GM03348 (cell line): ENCODE measurements around the gene GTF2F2.
"Not testable (repeated sequence)": the region's sequence is repeated elsewhere in the genome, so short reads cannot be mapped to it uniquely, and the experiment has no call there.

Source experiments
- DNase-seq: peaks from one replicate; pipeline ENCODE4 v3.0.0; 2012; ENCODE audit warnings: low spot score

Gene GTF2F2

DNA sequence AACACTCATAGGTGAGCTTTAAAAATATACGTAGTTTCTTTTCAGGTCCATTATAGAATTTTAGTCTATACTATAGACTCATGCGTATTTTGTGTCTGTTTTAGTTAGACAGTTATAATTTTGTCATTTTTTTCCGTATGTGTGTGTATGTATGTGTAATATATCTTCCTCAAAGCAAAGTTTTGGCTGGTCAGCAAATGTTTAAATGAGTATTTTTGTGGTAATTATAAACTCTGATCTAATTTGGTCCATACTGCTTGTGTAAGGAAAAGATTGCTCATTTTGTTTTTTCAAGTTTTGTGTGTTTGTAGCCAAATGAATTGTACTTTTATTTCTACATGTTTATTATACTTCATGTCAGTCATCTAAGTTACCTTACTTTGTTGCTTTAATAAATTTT, 60.0 kb downstream of the GTF2F2 start:
- no peak for DNase-seq

DNA sequence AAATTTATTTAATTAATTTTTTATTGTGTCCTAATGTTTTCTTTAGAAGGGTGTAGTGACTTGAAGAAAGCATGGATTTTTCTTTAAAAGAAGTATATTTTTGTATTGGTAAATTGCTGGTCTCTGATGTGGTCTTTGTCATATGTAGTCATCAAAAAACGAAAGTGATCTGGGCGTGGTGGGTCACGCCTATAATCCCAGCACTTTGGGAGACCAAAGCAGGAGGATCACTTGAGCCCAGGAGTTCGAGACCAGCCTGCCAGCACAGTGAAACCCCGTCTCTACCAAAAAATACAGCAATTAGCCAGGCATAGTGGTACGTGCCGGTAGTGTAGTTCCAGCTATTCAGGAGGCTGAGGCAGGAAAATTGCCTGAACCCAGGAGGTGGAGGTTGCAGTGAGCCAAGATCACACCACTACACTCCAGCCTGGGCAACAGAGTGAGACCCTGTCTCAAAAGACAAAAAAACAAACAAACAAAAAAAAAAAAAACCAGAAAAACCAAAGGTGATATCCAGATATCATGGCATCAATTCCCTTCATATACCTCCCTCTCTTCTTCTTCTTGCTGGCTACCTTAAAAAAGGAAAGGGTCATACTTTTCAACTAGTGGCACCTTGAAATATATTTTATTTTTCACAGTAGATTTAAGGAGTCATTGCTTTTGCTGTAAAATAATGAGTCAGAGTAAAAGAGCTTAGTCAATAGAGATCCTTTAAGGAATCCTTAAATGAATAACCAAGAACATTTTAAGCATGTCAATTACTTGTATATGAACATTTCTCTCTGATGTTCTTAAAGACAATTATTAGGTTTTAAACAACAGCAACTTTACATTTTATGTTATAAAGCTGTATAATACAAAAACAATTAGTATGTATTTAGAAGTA, 60.6 kb downstream of the GTF2F2 start:
- no peak for DNase-seq

DNA sequence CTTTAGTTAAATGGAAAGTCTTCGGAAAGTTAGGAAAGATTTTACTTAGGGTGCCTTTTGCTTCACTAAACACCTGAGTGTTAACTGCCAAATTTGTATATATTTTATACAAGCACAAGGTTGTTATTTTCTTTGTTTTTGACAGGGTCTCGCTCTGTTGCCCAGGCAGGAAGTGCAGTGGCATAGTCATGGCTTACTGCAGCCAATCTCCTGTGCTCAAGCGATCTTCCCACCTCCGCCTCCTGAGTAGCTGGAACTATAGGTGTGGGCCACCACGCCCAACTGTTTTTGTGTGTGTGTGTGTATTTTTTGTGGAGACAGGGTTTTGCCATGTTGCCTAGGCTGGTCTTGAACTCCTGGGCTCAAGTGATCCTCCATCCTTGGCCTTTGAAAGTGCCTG, 64.4 kb downstream of the GTF2F2 start:
- no peak for DNase-seq

DNA sequence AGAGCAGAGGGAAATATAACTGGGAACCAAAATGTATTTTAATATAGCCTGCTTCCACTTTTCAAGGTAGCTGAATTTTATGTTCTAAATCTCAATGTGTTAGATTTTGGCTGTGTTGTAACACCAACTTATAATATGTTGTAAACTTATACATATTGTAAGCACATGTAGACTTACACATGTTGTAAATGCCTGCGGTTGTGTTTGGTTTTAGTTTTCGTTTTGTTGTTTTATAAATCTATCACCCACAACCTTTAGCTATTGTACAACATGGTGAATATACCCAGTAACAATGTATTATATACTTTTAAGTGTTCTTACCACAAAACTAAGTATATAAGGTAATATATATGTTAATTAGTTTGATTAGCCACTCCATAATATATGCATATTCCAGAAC, 65.0 kb downstream of the GTF2F2 start:
- no peak for DNase-seq

DNA sequence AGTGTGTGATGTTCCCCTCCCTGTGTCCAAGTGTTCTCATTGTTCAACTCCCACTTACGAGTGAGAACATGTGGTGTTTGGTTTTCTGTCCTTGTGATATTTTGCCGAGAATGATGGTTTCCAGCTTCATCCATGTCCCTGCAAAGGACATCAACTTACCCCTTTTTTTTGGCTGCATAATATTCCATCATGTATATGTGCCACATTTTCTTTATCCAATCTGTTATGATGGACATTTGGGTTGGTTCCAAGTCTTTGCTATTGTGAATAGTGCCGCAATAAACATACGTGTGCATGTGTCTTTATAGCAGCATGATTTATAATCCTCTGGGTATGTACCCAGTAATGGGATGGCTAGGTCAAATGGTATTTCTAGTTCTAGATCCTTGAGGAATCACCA, 68.8 kb downstream of the GTF2F2 start:
- DNase-seq, result not testable (repeated sequence)

DNA sequence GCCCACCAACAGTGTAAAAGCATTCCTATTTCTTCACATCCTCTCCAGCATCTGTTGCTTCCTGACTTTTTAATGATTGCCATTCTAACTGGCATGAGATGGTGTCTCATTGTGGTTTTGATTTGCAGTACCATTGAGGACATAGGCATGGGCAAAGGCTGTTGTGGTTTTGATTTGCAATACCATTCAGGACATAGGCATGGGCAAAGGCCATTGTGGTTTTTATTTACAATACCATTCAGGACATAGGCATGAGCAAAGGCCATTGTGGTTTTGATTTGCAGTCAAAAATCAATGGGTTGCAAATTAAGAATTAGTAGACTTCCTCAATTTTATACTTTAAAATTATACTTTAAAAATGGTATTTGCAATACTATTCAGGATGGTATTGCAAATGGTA, 69.2 kb downstream of the GTF2F2 start:
- not testable (repeated sequence) for DNase-seq

DNA sequence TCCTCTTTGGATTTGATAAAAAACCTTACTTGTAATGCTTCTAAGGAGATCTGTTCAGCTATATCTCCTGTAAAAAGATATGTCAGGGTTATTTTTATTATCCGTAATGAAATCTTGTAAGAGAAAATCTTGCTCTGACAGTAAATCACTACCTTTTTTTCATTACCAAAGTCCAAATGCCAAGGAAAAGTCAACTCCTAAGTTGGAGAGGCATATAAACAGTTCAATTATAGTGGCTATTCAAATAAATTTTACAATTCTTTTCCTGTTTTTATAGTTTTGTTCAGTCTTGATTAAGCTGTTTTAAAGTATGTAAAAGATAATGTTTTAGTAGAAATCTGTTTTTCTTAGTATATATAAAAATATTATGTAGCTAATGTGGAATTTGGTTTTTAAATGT, 71.6 kb downstream of the GTF2F2 start:
- DNase-seq, result no peak

DNA sequence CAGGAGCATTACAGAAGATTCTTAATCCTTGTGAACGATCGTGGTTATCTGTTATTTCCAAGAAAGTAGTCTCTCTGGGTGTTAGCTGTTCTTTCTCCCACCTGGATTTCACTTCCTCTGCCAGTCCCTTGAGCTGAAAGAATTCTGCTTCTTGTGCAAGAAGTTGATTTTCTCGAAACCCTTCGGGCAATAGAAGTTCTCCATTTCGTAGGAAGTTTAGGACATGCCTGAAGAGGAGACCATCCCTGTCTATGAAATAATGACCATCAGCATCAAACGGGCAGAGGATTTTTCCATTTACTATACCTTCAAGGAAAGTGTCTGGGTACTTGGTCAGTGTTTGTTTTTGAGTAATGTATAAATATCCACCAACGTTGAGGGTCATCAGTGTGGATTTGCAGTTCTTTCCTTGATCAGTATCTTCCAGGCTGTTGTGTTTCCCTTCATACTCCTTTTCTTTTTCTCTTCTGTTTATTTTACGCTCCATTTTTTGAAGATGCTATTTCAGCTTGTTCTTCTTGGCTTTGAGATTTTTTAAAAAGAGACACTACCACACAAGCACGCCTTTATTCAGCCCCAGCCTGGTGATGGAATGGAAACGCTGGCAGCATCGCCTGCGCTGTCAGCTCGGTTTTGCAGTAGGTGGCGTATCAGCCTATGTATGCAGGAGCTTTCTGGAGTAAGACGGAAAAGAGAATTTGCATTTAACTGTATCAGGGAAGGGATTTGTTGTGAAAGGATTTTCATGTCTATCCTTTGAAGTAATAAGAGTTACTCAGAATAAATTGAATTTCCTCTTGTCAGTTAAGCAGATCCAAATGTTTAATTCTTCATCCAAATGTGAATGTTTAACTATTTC, 74.0 kb downstream of the GTF2F2 start:
- DNase-seq, result no peak

DNA sequence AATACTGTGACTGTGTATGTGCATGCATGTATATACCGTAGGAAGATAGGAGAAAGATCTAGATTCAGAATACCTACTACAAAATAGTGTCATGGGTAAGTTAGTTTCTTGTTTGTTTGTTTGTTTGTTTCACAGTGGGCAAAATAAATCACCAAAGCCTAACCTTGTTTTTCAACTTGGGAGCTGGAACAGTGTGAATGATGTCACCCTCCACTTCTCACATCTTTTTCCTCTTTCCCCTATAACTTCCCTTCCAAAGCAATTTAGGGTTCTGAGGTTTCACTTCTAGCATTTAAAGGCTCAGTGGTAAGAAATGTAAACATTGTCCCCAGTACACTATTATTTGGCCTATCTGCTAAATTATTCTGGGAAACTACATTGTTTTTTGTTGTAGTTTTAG, 75.1 kb downstream of the GTF2F2 start:
- DNase-seq, result no peak

DNA sequence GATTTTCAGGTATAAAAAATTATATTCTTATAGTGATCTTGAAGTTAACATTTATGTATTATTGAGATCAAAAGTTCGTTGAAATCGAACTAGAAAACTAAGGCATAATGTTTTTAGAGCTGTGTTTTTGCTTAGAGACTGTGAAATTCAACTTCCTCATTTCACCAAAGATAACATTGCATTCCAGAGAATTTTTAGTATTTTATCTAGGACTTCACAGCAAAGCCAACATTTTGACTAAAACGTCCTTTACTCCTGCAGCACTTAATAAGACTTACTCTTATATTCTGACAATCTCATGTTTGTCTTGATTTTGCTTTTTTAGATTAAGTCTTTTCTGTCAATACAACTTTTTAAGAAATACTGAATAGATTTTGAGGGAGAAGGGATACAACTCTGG, 75.8 kb downstream of the GTF2F2 start:
- peak; percentile 19 for DNase-seq

DNA sequence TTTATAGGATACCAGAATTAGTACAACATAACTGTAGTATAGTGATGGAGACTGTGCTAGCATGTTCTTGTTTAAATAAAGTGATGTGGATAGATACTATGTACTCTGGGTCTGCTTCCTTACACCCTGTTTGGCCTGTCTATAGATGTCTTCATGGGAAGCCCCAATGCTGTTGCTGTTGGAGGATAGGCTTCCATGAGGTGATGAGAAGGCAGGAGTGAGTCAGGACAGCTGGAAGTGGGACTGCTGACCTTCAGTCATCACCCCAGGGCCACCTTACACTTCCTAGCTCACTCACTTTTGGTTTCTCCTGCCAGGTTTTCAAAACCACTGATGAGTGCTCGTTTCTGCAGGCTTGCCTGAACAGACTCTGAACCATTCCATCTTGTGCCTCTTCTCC, 76.3 kb downstream of the GTF2F2 start:
- peak; percentile 20 for DNase-seq

DNA sequence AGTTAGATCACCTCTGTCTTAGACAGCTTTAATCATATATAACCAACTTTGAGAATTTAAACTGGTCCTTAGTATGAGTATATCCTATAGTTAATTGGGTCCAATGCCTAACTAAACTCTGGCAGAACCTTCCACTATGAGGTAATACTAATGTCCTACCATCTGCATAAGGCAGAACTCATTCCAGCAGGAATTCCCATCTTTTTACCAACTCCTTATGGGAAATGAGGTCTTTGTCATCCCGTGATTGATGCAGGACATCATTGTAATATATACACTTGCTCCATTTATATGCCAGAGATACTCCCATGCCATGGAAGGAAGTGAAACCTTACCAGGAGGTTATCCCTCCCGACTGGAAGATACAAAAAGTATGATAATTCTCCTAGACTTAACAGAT, 77.7 kb downstream of the GTF2F2 start:
- DNase-seq, result no peak

DNA sequence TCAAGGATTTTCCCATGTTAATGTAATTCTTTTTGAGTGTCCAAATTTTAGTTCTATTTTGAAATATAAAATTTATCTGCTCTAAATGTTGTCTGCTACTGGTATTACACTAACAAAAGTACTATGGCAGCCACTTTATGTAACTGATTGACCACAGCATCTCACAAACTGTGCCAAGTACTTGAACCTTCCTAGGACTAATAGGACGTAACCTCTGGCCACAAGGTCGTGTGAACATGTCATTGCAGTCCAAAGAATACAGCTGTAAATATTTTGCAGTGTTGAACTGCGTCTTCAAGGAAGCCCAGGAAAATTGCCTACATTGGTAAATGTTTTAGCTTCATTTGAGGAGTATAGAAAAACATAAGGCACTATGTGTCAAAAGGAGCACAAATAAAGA, 78.6 kb downstream of the GTF2F2 start:
- no peak for DNase-seq

DNA sequence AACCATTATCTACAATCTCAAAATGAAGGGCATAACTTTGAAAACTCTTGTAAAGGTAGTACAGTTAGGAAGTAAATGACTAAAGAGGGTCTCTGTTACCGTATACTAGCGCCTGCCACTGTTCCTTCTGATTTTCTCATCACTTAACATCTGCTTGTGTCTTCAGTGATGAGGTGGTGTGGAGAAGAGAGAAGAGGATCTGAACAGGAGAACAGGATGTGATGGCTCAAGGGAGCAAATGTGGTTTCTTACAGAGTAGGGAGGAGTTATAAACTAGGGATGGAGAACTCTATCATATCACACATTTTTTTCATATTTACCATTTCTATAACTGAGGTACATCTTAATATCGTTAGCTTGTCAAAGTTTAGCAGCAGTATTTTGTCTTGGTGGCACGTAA, 79.4 kb downstream of the GTF2F2 start:
- DNase-seq, result no peak

DNA sequence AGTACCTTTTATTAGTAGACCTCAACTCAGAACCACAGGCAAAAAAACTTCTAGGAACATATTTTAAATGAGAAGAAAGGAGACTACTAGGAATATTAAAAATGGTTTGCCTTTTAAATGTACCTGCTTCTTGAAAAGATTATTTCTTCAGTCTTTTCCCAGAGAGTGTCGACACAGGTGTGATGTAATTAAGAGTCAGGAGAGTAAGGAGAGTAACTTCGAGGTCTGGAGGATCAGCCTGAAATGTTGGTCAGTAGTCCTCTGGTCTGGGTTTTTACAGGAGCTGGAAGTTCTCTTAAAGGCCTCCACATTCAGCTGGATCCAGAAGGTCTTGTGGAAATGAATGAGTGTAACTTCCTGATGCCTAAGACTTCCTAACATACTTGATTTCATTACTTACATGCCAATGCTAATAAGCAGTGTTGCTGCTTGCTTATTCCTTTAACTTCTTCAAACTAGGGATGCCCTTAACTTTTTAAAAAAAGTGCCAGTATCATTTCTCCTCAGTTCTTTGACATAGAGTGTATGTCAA, 80.5 kb downstream of the GTF2F2 start, which contains the start of gene KCTD4:
Gene KCTD4 (minus strand): TSS at position 345 of the 532 bp plus-strand sequence. CDS start 6,478 bp downstream, outside the sequence.
- peak; percentile 33 for DNase-seq

DNA sequence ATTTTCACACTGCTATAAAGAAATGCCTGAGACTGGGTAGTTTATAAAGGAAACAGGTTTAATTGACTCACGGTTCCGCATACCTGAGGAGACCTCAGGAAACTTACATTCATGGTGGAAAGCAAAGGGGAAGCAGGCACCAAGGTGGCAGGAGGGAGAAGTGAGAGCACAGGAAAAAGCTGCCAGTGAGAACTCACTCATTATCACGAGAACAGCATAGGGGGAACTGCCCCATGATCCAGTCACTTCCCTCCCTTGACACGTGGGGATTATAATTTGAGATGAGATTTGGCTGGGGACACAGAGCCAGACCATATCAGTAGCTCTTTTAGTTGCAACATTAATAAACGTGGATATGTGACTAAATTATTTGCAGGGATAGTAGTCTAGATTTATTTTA, 84.8 kb downstream of the GTF2F2 start:
- no peak for DNase-seq

DNA sequence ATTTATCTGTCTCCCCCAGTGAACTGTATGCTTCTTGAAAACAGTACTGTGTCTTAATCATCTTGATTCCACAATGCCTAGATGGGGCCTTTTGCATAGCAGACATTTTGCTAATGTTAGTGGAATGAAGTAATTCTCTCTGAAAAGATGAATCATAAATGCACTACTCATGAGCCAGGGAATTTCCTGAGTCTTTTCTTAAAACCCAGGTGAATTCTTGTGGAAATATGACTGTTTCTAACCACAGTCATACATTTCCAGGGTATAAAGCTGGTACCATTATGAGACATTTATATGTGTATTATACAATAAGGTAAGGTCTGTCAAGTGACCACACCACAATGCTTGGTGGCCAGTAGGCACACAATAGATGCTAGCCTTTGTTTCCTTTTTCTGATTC, 86.0 kb downstream of the GTF2F2 start:
- peak; percentile 77 for DNase-seq

DNA sequence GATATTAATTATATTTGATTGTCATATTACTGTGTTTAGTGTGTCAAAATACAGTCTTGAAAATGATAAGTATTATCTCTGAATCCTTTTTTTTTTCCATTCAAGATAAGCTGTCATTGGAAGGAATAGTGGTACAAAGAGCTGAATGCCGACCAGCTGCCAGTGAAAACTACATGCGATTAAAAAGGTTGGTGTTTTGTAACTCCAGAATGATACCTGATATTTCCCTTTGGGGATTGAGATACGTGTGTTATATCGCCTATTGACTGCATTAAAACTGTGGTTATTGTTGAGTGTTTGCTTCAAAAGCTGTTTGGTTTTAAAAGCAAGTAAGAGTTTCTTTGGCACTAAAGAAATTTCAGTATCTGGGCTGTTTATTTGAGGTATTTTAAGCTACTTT, 87.0 kb downstream of the GTF2F2 start:
- DNase-seq, result no peak

DNA sequence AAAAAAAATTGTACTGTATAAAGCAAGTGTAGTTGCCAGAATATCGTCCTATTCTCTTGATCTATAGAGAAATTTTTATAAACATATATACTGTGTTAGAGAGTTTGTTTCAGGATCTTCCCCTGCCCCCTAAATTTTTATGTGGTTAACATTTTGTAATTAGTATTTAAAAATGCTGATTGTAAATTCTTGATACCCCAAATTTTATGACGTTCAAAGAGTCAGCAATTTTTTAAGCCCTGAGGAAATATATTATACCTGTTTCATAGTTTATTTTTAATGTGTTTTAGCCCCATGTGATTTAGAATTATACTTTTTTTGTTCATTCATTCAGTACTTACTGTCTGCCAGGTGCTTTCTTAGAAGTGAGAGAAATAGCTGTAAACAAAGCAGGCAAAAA, 87.8 kb downstream of the GTF2F2 start:
- no peak for DNase-seq

DNA sequence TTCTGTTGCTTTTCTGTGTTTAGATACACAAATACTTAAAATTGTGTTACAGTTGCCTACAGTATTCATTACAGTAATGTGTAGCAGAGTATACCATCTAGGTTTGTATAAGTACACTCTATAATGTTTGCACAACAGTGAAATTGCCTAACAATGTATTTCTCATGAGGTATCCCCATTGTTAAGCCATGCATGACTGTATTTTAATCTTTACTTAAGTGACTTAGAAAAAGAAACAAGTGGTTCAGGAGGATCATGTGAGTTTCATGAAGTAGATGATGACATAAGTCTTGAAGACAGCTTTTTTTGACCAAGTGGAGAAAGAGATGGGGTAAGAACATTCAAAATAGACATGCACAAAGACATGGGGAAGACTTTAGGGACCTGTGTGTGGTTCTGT, 88.9 kb downstream of the GTF2F2 start:
- DNase-seq, result no peak

DNA sequence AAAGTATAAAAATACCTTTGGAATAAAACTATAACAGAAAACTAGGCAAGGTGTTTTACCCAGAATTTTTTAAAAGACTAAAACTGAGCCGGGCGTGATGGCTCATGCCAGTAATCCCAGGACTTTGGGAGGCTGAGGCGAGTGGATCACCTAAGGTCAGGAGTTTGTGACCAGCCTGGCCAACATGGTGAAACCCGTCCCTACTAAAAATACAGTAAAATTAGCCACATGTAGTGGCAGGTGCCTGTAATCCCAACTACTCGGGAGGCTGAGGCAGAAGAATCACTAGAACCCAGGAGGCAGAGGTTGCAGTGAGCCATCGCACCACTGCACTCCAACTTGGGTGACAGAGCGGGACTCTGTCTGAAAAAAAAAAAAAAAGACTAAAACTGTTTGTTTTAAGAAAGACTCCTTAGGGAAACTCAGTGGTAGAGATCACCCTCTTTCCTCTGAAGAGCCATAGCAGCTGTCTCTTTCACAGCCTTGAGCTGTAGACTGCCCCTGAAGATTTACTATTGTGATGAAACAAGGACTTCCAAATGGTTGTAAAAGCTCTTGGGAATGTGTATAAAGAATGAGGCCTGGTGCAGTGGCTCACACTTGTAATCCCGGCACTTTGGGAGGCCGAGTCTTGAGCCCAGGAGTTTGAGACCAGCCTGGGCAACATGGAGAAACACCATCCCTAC, 95.2 kb downstream of the GTF2F2 start:
- no peak for DNase-seq

DNA sequence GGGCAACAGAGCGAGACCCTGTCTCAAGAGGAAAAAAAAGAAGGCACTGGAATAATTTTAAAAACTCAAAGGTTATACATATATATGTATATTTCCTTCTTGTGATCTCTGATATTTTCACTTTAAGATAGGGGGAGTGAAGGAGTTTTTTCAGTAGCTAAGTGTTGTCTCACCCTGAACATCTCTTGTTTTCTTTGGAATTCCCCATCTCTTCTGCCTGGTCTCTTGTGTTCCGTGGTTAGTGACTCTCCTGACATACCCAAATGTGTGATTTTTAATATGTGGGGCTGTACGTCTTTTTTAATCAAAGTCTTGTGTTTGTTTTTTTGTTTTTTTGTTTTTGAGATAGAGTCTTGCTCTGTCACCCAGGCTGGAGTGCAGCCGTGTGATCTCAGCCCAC, 95.9 kb downstream of the GTF2F2 start:
- DNase-seq, result no peak
